ENCODE results near the gene MS4A6E. TPM values are rescaled to one million over a fixed set of nuclear protein-coding genes. Genes with fewer than 3 reads are reported as not detected.
"Not testable (repeated sequence)": the region's sequence is repeated elsewhere in the genome, so short reads cannot be mapped to it uniquely, and the experiment has no call there.

Gene MS4A6E
- total RNA-seq, 1 experiment from 2014 or later = not detected

- DNase-seq = no peak
- Histone ChIP-seq H3K27me3 (no peaks in the 10 kb centered on the region; the same call in 1 of the 2 replicates), H3K4me3 (no peak overlapping the region), H3K36me3 (no peaks in the 10 kb centered on the region), H3K4me1 (no peaks in the 10 kb centered on the region), H3K9me3 (replicated peaks) (no peaks in the 10 kb centered on the region), H3K27ac (no peak overlapping the region)
Measured at GRCh38 chr11:60349990-60350389, 22.9 kb downstream of the MS4A6E start.

GRCh38 chr11:60357771-60358170 lies 30.7 kb downstream of the MS4A6E start:
- Histone ChIP-seq H3K36me3 (no peaks in the 10 kb centered on the region), H3K9me3 (replicated peaks) (no peaks in the 10 kb centered on the region), H3K4me1 (no peaks in the 10 kb centered on the region), H3K27me3 (no peaks in the 10 kb centered on the region), H3K4me3 (no peak overlapping the region), H3K27ac (no peak overlapping the region)
- DNase-seq = no peak

- no peak overlapping the region for H3K27ac ChIP-seq
- no peak overlapping the region for H3K4me3 ChIP-seq
- no peak for DNase-seq
- H3K27me3 ChIP-seq = no peaks in the 10 kb centered on the region; the same call in 1 of the 2 replicates
- no peaks in the 10 kb centered on the region for H3K36me3 ChIP-seq
- H3K9me3 ChIP-seq (replicated peaks) = no peaks in the 10 kb centered on the region
- H3K4me1 ChIP-seq = no peaks in the 10 kb centered on the region
Measured at GRCh38 chr11:60360621-60361020, 33.6 kb downstream of the MS4A6E start.

- no peaks in the 10 kb centered on the region for H3K36me3 ChIP-seq
- H3K4me1 ChIP-seq = no peaks in the 10 kb centered on the region
- no peaks in the 10 kb centered on the region for H3K9me3 ChIP-seq (replicated peaks)
- DNase-seq = no peak
- H3K27ac ChIP-seq = no peak overlapping the region
- H3K27me3 ChIP-seq = no peaks in the 10 kb centered on the region; the same call in 1 of the 2 replicates
- H3K4me3 ChIP-seq = no peak overlapping the region
Measured at GRCh38 chr11:60362241-60362640, 35.2 kb downstream of the MS4A6E start.

GRCh38 chr11:60363542-60364470 lies 36.8 kb downstream of the MS4A6E start:
- Histone ChIP-seq H3K27ac (no peak overlapping the region), H3K36me3 (no peaks in the 10 kb centered on the region), H3K27me3 (no peaks in the 10 kb centered on the region; the same call in 1 of the 2 replicates), H3K4me1 (no peaks in the 10 kb centered on the region), H3K9me3 (replicated peaks) (no peaks in the 10 kb centered on the region), H3K4me3 (no peak overlapping the region)
- peak; percentile 22 to 75 for DNase-seq

- not testable (repeated sequence) for H3K27ac ChIP-seq; H3K27me3 ChIP-seq; H3K4me3 ChIP-seq; H3K36me3 ChIP-seq; DNase-seq; H3K9me3 ChIP-seq (replicated peaks)
- peaks cover 14% of the 10 kb centered on the region for H3K4me1 ChIP-seq
Measured at GRCh38 chr11:60366262-60366904, 39.3 kb downstream of the MS4A6E start.

GRCh38 chr11:60367009-60367408 lies 40.0 kb downstream of the MS4A6E start:
- H3K4me3 ChIP-seq = no peak overlapping the region
- no peak for DNase-seq
- no peaks in the 10 kb centered on the region for H3K9me3 ChIP-seq (replicated peaks)
- H3K4me1 ChIP-seq = peaks cover 18% of the 10 kb centered on the region
- H3K27ac ChIP-seq = no peak overlapping the region
- H3K27me3 ChIP-seq = no peaks in the 10 kb centered on the region; the same call in 1 of the 2 replicates
- H3K36me3 ChIP-seq = no peaks in the 10 kb centered on the region

- Histone ChIP-seq H3K36me3 (no peaks in the 10 kb centered on the region), H3K27me3 (no peaks in the 10 kb centered on the region; the same call in 1 of the 2 replicates), H3K27ac (no peak overlapping the region), H3K9me3 (replicated peaks) (no peaks in the 10 kb centered on the region), H3K4me3 (no peak overlapping the region), H3K4me1 (peaks cover 18% of the 10 kb centered on the region)
- no peak for DNase-seq
Measured at GRCh38 chr11:60367896-60368295, 40.8 kb downstream of the MS4A6E start.

- H3K27me3 ChIP-seq = no peaks in the 10 kb centered on the region
- DNase-seq = no peak
Measured at GRCh38 chr11:60370252-60370810, 43.3 kb downstream of the MS4A6E start.

GRCh38 chr11:60370811-60371298 lies 43.8 kb downstream of the MS4A6E start:
- no peak overlapping the region for H3K4me3 ChIP-seq
- H3K36me3 ChIP-seq = no peaks in the 10 kb centered on the region
- DNase-seq = peak in 1 of 2 experiments; percentile 47
- H3K27ac ChIP-seq = no peak overlapping the region; the same call in 1 of the 2 replicates
- peaks cover 18% of the 10 kb centered on the region for H3K4me1 ChIP-seq
- no peaks in the 10 kb centered on the region for H3K27me3 ChIP-seq
- no peaks in the 10 kb centered on the region for H3K9me3 ChIP-seq (replicated peaks)

More at GRCh38 chr11:60370252-60370810, 43.3 kb downstream of the MS4A6E start:
- no peak overlapping the region for H3K4me3 ChIP-seq
- no peaks in the 10 kb centered on the region for H3K36me3 ChIP-seq
- peaks cover 18% of the 10 kb centered on the region for H3K4me1 ChIP-seq
- no peak overlapping the region for H3K27ac ChIP-seq
- H3K9me3 ChIP-seq (replicated peaks) = no peaks in the 10 kb centered on the region

- no peak overlapping the region; the same call in 1 of the 2 replicates for H3K27ac ChIP-seq
- H3K4me3 ChIP-seq = no peak overlapping the region
- H3K4me1 ChIP-seq = peaks cover 18% of the 10 kb centered on the region
- DNase-seq = no peak
- no peaks in the 10 kb centered on the region for H3K36me3 ChIP-seq
- no peaks in the 10 kb centered on the region for H3K27me3 ChIP-seq
- no peaks in the 10 kb centered on the region for H3K9me3 ChIP-seq (replicated peaks)
Measured at GRCh38 chr11:60371386-60371785, 44.3 kb downstream of the MS4A6E start.

- no peaks in the 10 kb centered on the region for H3K27me3 ChIP-seq
- no peak overlapping the region for H3K4me3 ChIP-seq
- peak in 1 of 2 experiments; percentile 5 for DNase-seq
- no peaks in the 10 kb centered on the region for H3K9me3 ChIP-seq (replicated peaks)
- H3K27ac ChIP-seq = no peak overlapping the region
- no peaks in the 10 kb centered on the region for H3K36me3 ChIP-seq
- H3K4me1 ChIP-seq = peaks cover 18% of the 10 kb centered on the region
Measured at GRCh38 chr11:60371854-60372253, 44.8 kb downstream of the MS4A6E start.

GRCh38 chr11:60372767-60373166 lies 45.7 kb downstream of the MS4A6E start:
- no peak for DNase-seq
- no peak overlapping the region for H3K4me3 ChIP-seq
- H3K36me3 ChIP-seq = no peaks in the 10 kb centered on the region
- H3K9me3 ChIP-seq (replicated peaks) = no peaks in the 10 kb centered on the region
- peaks cover 18% of the 10 kb centered on the region for H3K4me1 ChIP-seq
- H3K27ac ChIP-seq = no peak overlapping the region
- no peaks in the 10 kb centered on the region for H3K27me3 ChIP-seq

- no peak overlapping the region for H3K4me3 ChIP-seq
- H3K27me3 ChIP-seq = no peaks in the 10 kb centered on the region
- H3K9me3 ChIP-seq (replicated peaks) = no peaks in the 10 kb centered on the region
- DNase-seq = no peak
- peaks cover 15% of the 10 kb centered on the region for H3K4me1 ChIP-seq
- no peaks in the 10 kb centered on the region for H3K36me3 ChIP-seq
- H3K27ac ChIP-seq = no peak overlapping the region
Measured at GRCh38 chr11:60375316-60375715, 48.3 kb downstream of the MS4A6E start.

GRCh38 chr11:60376601-60377000 lies 49.5 kb downstream of the MS4A6E start:
- Histone ChIP-seq H3K27ac (no peak overlapping the region), H3K27me3 (no peaks in the 10 kb centered on the region), H3K36me3 (no peaks in the 10 kb centered on the region), H3K4me3 (no peak overlapping the region), H3K9me3 (replicated peaks) (no peaks in the 10 kb centered on the region), H3K4me1 (peaks cover 2% of the 10 kb centered on the region)
- DNase-seq = no peak
